ENCODE results near the gene IFNGR2. TPM values are rescaled to one million over a fixed set of nuclear protein-coding genes. Genes with fewer than 3 reads are reported as not detected.

Gene IFNGR2
- total RNA-seq, 6 experiments from 2014 or later: 51.2 to 68.6 (median 64.2) TPM

DNA sequence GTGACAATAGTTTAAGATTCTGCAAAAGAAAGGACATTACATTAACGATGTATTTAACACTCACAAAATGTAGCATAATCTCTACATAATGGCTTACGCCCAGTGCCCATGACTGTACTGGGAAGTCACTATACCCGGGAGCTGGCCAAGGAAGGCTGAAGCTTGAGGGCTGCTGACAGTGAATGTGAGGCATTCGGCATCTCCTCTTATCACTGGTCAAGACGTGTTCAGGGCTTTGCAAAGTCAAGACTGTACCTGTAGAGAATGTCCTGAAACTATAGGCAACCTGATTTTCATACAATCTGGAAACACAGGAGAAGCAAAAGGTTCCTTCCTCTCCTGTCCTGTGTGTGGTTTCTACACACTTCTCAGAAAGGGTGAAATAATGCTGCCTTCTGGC, 12.7 kb upstream of the IFNGR2 start:
- no peak for TF ChIP-seq CTCF (IDR thresholded peaks at IDR 0.05)
- DNase-seq: no peak
- H3K9me3 Mint-ChIP-seq: no peaks in the 10 kb centered on the region

GRCh38 chr21:33391656-33392055, 11.6 kb upstream of the IFNGR2 start:
- H3K4me1 Mint-ChIP-seq (ENCODE audit: low read depth): peaks cover 10% of the 10 kb centered on the region
- TF ChIP-seq CTCF (IDR thresholded peaks at IDR 0.05): no peak
- no peaks in the 10 kb centered on the region for H3K36me3 Mint-ChIP-seq (ENCODE audit: low read depth)
- DNase-seq: no peak
- no peaks in the 10 kb centered on the region for H3K9me3 Mint-ChIP-seq
- peaks cover 4% of the 10 kb centered on the region; the same call in 1 of the 2 replicates for H3K27me3 Mint-ChIP-seq (ENCODE audit: insufficient read depth)
- H3K4me3 Mint-ChIP-seq: no peak overlapping the region
- no peak overlapping the region for H3K27ac Mint-ChIP-seq

More for the DNA sequence above, 12.7 kb upstream of the IFNGR2 start:
- peaks cover 4% of the 10 kb centered on the region; the same call in 1 of the 2 replicates for H3K27me3 Mint-ChIP-seq (ENCODE audit: insufficient read depth)
- H3K4me3 Mint-ChIP-seq: no peak overlapping the region
- H3K4me1 Mint-ChIP-seq (ENCODE audit: low read depth): peaks cover 2% of the 10 kb centered on the region
- H3K27ac Mint-ChIP-seq: no peak overlapping the region
- no peaks in the 10 kb centered on the region for H3K36me3 Mint-ChIP-seq (ENCODE audit: low read depth)

- Mint-ChIP-seq H3K4me3 (no peak overlapping the region), H3K27me3 (ENCODE audit: insufficient read depth) (peaks cover 4% of the 10 kb centered on the region; the same call in 1 of the 2 replicates), H3K36me3 (ENCODE audit: low read depth) (no peaks in the 10 kb centered on the region), H3K4me1 (ENCODE audit: low read depth) (peaks cover 10% of the 10 kb centered on the region), H3K9me3 (no peaks in the 10 kb centered on the region), H3K27ac (no peak overlapping the region)
- TF ChIP-seq CTCF (IDR thresholded peaks at IDR 0.05): no peak
- DNase-seq: no peak
Observed at GRCh38 chr21:33392284-33392985, 10.8 kb upstream of the IFNGR2 start.

- no peak for DNase-seq
- H3K27me3 Mint-ChIP-seq (ENCODE audit: insufficient read depth): peaks cover 4% of the 10 kb centered on the region; the same call in 1 of the 2 replicates
- H3K4me3 Mint-ChIP-seq: no peak overlapping the region
- H3K36me3 Mint-ChIP-seq (ENCODE audit: low read depth): no peaks in the 10 kb centered on the region
- H3K9me3 Mint-ChIP-seq: no peaks in the 10 kb centered on the region
- no peak overlapping the region for H3K27ac Mint-ChIP-seq
- H3K4me1 Mint-ChIP-seq (ENCODE audit: low read depth): peaks cover 10% of the 10 kb centered on the region
- TF ChIP-seq CTCF (IDR thresholded peaks at IDR 0.05): no peak
Observed at GRCh38 chr21:33393348-33393747, 9.9 kb upstream of the IFNGR2 start.

- TF ChIP-seq CTCF (IDR thresholded peaks at IDR 0.05): no peak
- H3K4me3 Mint-ChIP-seq: no peak overlapping the region
- no peak for DNase-seq
Observed at GRCh38 chr21:33394260-33394659, 9.0 kb upstream of the IFNGR2 start.

More at GRCh38 chr21:33394260-33394659, 9.0 kb upstream of the IFNGR2 start:
- H3K27ac Mint-ChIP-seq: no peak overlapping the region
- no peaks in the 10 kb centered on the region for H3K9me3 Mint-ChIP-seq
- peaks cover 4% of the 10 kb centered on the region; the same call in 1 of the 2 replicates for H3K27me3 Mint-ChIP-seq (ENCODE audit: insufficient read depth)
- no peaks in the 10 kb centered on the region for H3K36me3 Mint-ChIP-seq (ENCODE audit: low read depth)
- peaks cover 10% of the 10 kb centered on the region for H3K4me1 Mint-ChIP-seq (ENCODE audit: low read depth)

Measured in HFFc6 (cell line).